Hepatocyte (in vitro differentiated cells): ENCODE results near the gene OPTC.

Experiments
- CTCF ChIP-seq: fragments of 200-600 bp; sonication (generic); IDR thresholded peaks from 2 replicates; pipeline ENCODE4 v1.5.1; 2016; ENCODE audit warnings: antibody characterized with exemption, mild to moderate bottlenecking; ENCODE audit not compliant: poor library complexity
- EZH2 ChIP-seq: fragments of 200-600 bp; sonication (generic); IDR thresholded peaks from 2 replicates; pipeline ENCODE4 v1.6.1; 2016; ENCODE audit warnings: antibody characterized with exemption, mild to moderate bottlenecking, borderline replicate concordance

DNA sequence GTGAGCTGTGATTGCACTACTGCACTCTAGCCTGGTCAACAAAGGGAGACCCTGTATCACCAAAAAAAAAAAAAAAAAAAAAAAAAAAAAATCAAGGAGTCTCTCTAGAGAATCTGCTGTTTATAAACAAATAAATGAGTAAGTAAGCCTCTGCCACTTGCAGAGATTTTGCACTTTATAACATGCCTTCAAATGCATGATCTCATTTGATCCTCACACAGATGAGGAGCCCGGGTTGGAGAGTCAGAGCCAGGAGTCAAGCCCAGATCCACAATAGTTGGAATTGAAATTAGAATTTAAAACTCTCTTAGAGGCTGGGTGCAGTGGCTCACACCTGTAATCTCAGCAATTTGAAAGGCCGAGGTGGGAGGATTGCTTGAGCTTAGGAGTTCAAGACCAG is 14.3 kb upstream of the OPTC start:
- TF ChIP-seq CTCF, result no peak
- TF ChIP-seq EZH2, result no peak
